ENCODE measurements around the gene PDZD2. TPM values are rescaled to one million over a fixed set of nuclear protein-coding genes. Genes with fewer than 3 reads are reported as not detected.

PDZD2 gene
- total RNA-seq, 2 experiments from 2014 or later: 1.3 to 1.8 TPM

DNA sequence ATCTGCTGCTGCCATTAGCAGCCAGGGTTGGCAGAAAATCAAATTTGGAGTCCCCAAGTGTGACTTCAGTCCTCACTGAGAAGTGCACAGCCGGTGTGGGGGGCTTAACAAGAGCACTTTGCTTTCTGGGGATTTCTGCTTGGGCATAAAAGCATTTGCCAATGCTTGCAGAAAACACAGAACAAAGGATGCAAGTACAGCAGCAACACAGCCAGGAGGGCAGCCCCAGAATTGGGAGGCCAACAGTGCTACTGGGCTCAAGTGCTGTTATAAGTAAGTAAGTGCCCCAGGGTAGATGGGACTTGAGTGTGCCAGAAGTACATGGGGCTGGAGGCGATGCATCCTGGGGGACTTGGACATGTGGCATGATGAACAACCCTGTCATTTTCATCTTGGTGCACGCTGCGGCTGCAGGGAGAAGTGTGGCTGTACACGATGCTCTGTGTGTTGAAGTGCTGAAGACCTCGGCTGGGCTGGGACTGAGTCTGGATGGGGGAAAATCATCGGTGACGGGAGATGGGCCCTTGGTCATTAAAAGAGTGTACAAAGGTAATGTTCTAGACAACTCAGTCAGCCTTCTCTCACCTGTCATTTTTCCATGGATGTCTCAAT lies 461.9 kb downstream of the PDZD2 start:
- H3K4me3 Mint-ChIP-seq: no peak overlapping the region
- CTCF ChIA-PET: no interaction called here
- no peak overlapping the region for H3K4me3 ChIP-seq (ENCODE audit: low read length)
- POLR2A ChIA-PET: no interaction called here
- no peak for DNase-seq
- H3K27ac Mint-ChIP-seq: no peak overlapping the region
- H3K4me1 Mint-ChIP-seq (ENCODE audit: low read depth): no peaks in the 10 kb centered on the region
- no peak for ATAC-seq (ENCODE audit: poor library complexity)
- H3K27me3 ChIP-seq (ENCODE audit: control insufficient read depth in 1 of 2, insufficient read depth in 2 of 2, low read length in 2 of 2): no peaks in the 10 kb centered on the region
- H3K36me3 ChIP-seq (ENCODE audit: insufficient read depth, low read length): peaks cover 38% of the 10 kb centered on the region
- TF ChIP-seq, protein P1, sequence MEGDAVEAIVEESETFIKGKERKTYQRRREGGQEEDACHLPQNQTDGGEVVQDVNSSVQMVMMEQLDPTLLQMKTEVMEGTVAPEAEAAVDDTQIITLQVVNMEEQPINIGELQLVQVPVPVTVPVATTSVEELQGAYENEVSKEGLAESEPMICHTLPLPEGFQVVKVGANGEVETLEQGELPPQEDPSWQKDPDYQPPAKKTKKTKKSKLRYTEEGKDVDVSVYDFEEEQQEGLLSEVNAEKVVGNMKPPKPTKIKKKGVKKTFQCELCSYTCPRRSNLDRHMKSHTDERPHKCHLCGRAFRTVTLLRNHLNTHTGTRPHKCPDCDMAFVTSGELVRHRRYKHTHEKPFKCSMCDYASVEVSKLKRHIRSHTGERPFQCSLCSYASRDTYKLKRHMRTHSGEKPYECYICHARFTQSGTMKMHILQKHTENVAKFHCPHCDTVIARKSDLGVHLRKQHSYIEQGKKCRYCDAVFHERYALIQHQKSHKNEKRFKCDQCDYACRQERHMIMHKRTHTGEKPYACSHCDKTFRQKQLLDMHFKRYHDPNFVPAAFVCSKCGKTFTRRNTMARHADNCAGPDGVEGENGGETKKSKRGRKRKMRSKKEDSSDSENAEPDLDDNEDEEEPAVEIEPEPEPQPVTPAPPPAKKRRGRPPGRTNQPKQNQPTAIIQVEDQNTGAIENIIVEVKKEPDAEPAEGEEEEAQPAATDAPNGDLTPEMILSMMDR (IDR thresholded peaks at IDR 0.05): no peak
- no peaks in the 10 kb centered on the region for H3K9me3 ChIP-seq (ENCODE audit: control insufficient read depth in 1 of 2, insufficient read depth in 1 of 2, low read length in 2 of 2)
- H3K27ac ChIP-seq (ENCODE audit: low read depth in 1 of 2, low read length in 2 of 2): no peak overlapping the region
- peaks cover 64% of the 10 kb centered on the region for H3K36me3 Mint-ChIP-seq (ENCODE audit: low read depth)
- no peaks in the 10 kb centered on the region for H3K27me3 Mint-ChIP-seq
- intact Hi-C loops (cut with DNase I, micrococcal nuclease): no loop called here
- H3K9me3 Mint-ChIP-seq: no peaks in the 10 kb centered on the region
- H3K4me1 ChIP-seq (ENCODE audit: insufficient read depth, low read length): no peaks in the 10 kb centered on the region

DNA sequence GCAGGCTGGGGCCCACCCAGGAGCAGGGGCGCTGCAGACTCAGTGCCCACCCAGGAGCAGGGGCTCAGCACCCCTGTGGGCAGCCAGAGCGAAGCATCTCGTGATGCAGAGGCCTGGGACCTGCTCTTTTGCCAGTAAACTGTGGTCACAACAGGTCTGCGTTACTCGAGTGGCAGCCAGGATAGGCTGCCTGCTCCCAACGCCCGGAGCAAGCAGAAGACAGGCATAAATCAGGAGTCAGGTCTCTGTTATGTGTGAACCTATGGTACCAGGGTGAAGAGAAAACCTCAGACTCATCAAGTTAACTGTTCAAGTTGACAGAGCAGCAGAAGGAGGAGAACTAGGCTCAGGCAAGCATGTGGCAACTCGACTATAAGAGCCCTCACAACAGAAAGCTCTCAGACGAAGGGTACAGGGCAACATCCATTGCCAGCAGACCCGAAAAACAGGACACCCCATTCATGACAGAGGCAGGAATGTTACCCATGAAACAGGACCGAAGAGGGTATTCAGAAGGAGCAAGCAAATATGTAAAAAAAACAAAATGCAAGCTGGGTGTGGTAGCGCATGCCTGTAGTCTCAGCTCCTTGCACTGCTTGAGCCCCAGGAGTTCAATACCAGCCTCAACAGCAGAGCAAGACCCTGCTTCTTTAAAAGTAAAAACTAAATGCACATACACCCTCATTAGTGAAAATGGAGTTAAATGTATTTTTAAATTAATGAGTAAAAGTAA lies 463.5 kb downstream of the PDZD2 start:
- Histone ChIP-seq H3K4me3 (ENCODE audit: low read length) (no peak overlapping the region), H3K27me3 (ENCODE audit: control insufficient read depth in 1 of 2, insufficient read depth in 2 of 2, low read length in 2 of 2) (no peaks in the 10 kb centered on the region), H3K4me1 (ENCODE audit: insufficient read depth, low read length) (no peaks in the 10 kb centered on the region), H3K9me3 (ENCODE audit: control insufficient read depth in 1 of 2, insufficient read depth in 1 of 2, low read length in 2 of 2) (no peaks in the 10 kb centered on the region), H3K36me3 (ENCODE audit: insufficient read depth, low read length) (peaks cover 44% of the 10 kb centered on the region), H3K27ac (ENCODE audit: low read depth in 1 of 2, low read length in 2 of 2) (no peak overlapping the region)
- Mint-ChIP-seq H3K4me3 (no peak overlapping the region), H3K4me1 (ENCODE audit: low read depth) (no peaks in the 10 kb centered on the region), H3K27ac (no peak overlapping the region), H3K36me3 (ENCODE audit: low read depth) (peaks cover 66% of the 10 kb centered on the region), H3K27me3 (no peaks in the 10 kb centered on the region), H3K9me3 (no peaks in the 10 kb centered on the region)
- ATAC-seq (ENCODE audit: poor library complexity) (no peak), DNase-seq (no peak)
- TF ChIP-seq, protein P1 (IDR thresholded peaks at IDR 0.05): no peak
- ChIA-PET POLR2A (no interaction called here), CTCF (no interaction called here)
- intact Hi-C loops (cut with DNase I, micrococcal nuclease): no loop called here

DNA sequence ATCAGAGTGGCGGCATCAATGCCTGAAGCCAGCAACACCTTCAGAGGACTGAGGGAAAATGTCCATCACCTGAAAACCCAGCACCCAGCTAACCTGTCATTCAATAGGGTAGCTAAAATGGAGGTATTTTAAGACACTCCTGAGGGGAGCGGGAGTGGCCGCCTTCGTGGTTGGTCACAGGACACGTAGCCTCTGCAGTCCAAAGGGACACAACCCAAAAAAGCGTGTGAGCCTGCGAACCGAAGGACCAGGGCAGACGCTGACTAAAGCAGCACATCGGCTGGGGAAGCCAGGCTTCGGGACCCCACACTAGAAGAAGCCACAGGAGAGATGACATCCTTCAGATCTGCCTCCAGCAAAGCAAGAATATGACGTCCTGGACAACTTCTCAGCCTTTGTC lies 464.6 kb downstream of the PDZD2 start:
- no peak overlapping the region for H3K4me3 ChIP-seq (ENCODE audit: low read length)
- TF ChIP-seq, protein P1 (IDR thresholded peaks at IDR 0.05): no peak
- no peaks in the 10 kb centered on the region for H3K27me3 ChIP-seq (ENCODE audit: control insufficient read depth in 1 of 2, insufficient read depth in 2 of 2, low read length in 2 of 2)
- ChIA-PET CTCF (no interaction called here), POLR2A (interaction anchor here (0.6 kb wide), 1 partner anchor 114 kb away, joined by 3 read pairs; no protein-coding TSS in a partner anchor)
- Mint-ChIP-seq H3K27me3 (no peaks in the 10 kb centered on the region), H3K36me3 (ENCODE audit: low read depth) (peaks cover 65% of the 10 kb centered on the region), H3K4me3 (no peak overlapping the region), H3K9me3 (no peaks in the 10 kb centered on the region), H3K4me1 (ENCODE audit: low read depth) (no peaks in the 10 kb centered on the region), H3K27ac (no peak overlapping the region)
- H3K36me3 ChIP-seq (ENCODE audit: insufficient read depth, low read length): peaks cover 50% of the 10 kb centered on the region
- H3K27ac ChIP-seq (ENCODE audit: low read depth in 1 of 2, low read length in 2 of 2): no peak overlapping the region
- H3K9me3 ChIP-seq (ENCODE audit: control insufficient read depth in 1 of 2, insufficient read depth in 1 of 2, low read length in 2 of 2): no peaks in the 10 kb centered on the region
- intact Hi-C loops (cut with DNase I, micrococcal nuclease): no loop called here
- DNase-seq (no peak), ATAC-seq (ENCODE audit: poor library complexity) (no peak)
- H3K4me1 ChIP-seq (ENCODE audit: insufficient read depth, low read length): no peaks in the 10 kb centered on the region
